ENCODE data around the gene ARMH3. TPM values are rescaled to one million over a fixed set of nuclear protein-coding genes. Genes with fewer than 3 reads are reported as not detected.
A peak's percentile ranks its signal among the peaks of the same experiment; 100 is the strongest.
"Not testable (repeated sequence)": the region's sequence is repeated elsewhere in the genome, so short reads cannot be mapped to it uniquely, and the experiment has no call there.

ARMH3 gene
- total RNA-seq, 1 experiment from 2014 or later, result 12.6 TPM

DNA sequence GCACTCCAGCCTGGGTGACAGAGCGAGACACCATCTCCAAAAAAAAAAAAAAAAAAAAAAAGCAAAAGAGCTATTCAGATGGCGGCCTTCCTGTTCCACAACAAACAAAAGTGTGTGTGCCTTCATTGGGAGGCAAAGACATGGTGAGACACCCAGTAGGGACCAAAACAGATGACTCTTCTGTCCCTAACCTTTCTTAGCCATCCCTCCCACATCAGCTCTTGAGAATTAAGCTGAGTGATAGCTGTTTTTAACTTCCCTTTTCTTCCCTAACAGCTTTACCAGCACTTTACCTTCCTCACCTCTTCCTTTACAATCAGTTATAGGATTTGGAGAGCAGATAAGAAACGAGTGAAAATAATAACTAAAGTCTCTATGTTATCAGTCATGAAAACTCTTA lies 48.2 kb downstream of the ARMH3 start:
- Histone ChIP-seq H3K9me3 (no peaks in the 10 kb centered on the region), H3K27me3 (no peaks in the 10 kb centered on the region), H3K4me3 (no peak overlapping the region), H3K36me3 (peaks cover 37% of the 10 kb centered on the region)
- no peak for DNase-seq

DNA sequence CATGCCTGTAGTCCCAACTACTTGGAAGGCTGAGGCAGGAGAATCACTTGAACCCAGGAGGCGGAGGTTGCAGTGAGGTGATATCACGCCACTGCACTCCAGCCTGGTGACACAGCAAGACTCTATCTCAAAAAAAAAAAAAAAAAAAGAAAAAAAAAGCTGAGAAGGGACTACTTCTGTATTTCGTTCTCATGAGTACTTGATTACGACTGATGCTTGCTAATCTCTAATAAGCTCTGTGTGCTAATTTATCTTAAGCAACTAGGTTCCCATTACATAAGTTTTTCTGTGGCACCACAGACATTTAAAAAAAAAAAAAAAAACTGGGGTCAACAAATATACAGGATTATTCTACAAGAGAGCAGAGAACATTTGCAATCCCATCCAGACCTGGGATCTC lies 48.9 kb downstream of the ARMH3 start:
- not testable (repeated sequence) for DNase-seq, H3K27me3 ChIP-seq, H3K4me3 ChIP-seq, H3K9me3 ChIP-seq
- peaks cover 42% of the 10 kb centered on the region for H3K36me3 ChIP-seq

DNA sequence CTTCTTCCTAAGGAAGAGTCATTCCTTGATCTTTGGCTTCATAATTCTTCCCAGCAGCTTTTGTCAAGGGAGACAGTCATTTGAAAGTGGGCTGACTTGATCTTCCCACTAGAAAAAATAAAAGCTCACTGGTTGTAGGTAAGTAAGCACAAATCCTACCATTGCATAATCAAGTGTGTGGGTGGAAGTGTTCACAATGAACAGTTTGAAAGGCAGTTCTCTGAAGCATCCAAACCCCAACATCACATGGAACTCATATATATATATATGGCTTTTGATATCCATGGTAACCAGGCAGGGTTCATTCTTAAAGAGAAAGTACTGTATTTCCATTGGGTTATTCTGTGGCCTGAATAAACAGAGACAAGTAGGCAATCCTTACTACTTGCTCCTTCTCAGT lies 51.6 kb downstream of the ARMH3 start:
- H3K27me3 ChIP-seq, result no peaks in the 10 kb centered on the region
- no peak overlapping the region for H3K4me3 ChIP-seq
- no peak for DNase-seq
- peaks cover 50% of the 10 kb centered on the region for H3K36me3 ChIP-seq
- no peaks in the 10 kb centered on the region for H3K9me3 ChIP-seq

DNA sequence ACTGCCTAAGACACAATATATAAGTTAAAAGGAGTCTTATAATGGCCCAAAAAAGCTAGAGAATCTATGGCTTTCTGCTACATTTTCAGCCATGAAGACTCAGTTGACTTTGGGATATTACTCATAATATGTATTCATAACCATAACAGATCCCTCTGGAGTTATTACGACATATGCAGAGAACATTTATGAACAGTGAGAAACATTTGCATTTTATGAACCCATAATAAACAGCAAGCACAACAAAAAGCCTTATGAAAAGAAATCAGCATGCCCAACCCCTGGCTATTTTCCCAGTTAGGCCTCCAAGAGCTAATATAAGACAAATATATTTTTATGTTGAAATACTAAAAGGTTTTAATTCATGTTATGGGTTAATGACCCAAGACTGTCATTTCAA lies 52.4 kb downstream of the ARMH3 start:
- Histone ChIP-seq H3K9me3 (no peaks in the 10 kb centered on the region), H3K36me3 (peaks cover 46% of the 10 kb centered on the region), H3K4me3 (no peak overlapping the region), H3K27me3 (no peaks in the 10 kb centered on the region)
- no peak for DNase-seq

DNA sequence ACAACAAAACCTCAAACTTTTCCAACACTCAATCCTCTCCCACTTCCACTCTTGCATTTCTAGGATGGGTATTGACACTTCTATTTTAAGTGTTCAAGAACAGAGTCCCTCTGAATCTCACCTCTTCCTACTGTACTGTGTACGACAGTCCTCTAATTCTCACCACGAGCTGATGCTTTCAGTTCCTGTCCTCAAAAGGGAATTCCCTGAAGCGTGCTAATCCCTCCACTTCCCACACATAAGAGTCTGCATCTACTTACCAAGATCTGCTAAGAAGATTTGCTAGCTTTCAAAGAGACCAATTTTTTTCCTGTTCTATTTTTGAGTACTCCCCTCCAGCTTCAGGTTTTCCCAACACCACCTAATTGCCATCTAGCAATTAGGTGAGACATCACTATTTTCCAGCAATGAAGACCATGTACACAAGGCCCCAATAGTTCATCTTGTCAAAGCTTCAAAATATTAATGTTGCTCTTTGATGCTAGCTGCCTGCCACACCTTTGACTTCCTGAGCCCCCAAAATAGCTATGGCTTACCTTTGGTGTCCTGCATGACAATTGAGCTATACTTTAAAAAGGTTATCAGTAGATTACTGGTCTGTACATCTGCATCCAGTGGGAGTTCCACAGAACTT lies 54.4 kb downstream of the ARMH3 start:
- no peaks in the 10 kb centered on the region for H3K9me3 ChIP-seq
- H3K36me3 ChIP-seq, result peaks cover 47% of the 10 kb centered on the region
- no peaks in the 10 kb centered on the region for H3K27me3 ChIP-seq
- DNase-seq, result no peak
- no peak overlapping the region for H3K4me3 ChIP-seq

DNA sequence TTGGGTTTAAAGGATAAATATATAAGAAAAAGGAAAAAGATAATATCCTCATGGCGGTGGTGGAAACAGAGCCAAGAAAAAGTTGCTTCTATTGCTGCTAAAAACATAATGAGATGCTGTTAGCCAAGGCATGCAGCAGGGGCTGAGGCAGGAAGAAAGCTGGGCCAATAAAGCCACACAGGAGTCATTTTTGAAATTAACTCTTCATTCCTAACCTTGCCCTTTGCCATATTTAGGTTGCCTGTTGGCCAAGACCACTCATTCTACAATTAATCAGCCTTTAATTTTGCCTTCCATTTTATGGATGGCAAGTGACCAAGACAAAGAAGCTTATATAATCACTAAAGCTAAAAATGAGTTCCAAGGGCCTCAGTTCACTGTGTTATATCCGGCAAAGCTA lies 58.2 kb downstream of the ARMH3 start:
- Histone ChIP-seq H3K36me3 (peaks cover 47% of the 10 kb centered on the region), H3K4me3 (no peak overlapping the region)

DNA sequence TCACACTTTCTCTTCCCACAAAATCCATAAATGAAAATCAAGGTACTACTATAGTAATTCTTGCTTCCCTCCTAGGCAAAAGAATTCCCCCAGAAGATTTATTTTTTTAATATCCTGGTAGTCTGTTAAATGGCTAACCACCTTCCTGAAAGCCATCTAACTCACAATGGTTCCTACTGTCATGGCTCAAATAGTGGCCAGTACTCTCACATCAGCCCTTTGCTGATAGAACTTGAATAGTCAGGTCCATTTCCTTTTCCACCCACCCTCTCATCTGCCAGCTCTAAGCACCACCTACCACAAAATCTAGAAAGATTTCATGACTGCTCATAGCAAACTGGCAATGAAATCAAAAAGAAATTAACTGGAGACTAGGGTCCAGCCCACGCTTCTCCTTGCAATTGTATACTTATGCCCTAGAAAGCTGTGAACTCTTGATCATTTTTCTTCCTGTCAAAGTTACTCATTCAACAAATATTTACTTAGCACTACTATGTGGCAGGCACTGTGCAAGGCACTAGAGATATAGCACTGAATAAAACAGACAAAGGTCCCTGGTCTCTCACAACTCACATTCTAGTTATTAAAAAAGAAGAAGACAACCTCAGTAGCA lies 60.4 kb downstream of the ARMH3 start:
- Histone ChIP-seq H3K27me3 (no peaks in the 10 kb centered on the region), H3K4me3 (no peak overlapping the region), H3K36me3 (peaks cover 52% of the 10 kb centered on the region), H3K9me3 (no peaks in the 10 kb centered on the region)
- peak; percentile 16 for DNase-seq

More for the DNA sequence above, 58.2 kb downstream of the ARMH3 start:
- H3K9me3 ChIP-seq, result no peaks in the 10 kb centered on the region
- H3K27me3 ChIP-seq, result no peaks in the 10 kb centered on the region
- no peak for DNase-seq

DNA sequence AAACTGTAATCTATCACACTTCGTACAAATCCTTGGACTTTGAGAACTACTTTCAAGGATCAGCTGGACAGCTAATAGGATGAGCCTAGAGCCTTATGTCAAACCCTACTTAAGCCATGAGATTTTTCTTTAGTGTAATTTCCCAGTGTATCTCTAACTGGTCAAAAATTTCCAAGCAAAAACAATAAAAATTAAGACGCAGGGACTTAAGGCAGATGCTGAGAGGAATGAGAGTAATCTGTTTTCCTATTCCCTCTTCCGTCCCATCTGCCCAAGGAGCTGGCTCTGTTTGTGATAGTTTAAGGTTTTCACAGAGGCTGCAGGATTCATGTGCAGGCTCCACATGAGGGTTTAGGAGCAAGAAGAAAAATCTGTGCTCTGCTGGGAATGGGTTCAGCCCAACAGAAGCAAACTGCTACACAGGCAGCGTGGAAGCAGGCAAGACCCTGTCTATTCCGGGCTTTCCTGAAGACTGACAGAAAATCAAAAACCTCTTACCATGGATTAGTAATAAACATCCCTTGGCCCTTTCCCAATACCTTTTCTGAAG lies 62.2 kb downstream of the ARMH3 start:
- no peak for DNase-seq
- no peak overlapping the region for H3K4me3 ChIP-seq
- no peaks in the 10 kb centered on the region for H3K27me3 ChIP-seq
- H3K9me3 ChIP-seq, result no peaks in the 10 kb centered on the region
- H3K36me3 ChIP-seq, result peaks cover 46% of the 10 kb centered on the region

DNA sequence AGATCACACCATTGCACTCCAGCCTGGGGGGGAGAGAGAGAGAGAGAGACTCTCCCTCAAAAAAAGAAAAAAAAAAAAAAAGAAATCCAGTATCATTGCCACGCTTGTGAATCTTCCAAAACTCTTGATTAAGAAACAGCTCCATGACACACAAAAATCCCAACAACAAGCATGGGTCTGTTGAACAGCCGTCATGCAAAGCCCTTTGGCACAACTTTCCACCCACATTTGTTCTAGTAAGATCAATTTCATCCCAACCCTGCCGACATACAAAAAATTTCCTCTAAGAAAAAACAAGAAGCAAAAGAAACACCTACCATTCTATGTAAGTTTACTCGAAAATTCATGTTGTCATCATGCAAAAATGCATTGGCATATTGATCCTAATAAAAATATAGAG lies 62.8 kb downstream of the ARMH3 start:
- no peak for DNase-seq
- no peak overlapping the region for H3K4me3 ChIP-seq
- peaks cover 45% of the 10 kb centered on the region for H3K36me3 ChIP-seq
- H3K27me3 ChIP-seq, result no peaks in the 10 kb centered on the region
- no peaks in the 10 kb centered on the region for H3K9me3 ChIP-seq

DNA sequence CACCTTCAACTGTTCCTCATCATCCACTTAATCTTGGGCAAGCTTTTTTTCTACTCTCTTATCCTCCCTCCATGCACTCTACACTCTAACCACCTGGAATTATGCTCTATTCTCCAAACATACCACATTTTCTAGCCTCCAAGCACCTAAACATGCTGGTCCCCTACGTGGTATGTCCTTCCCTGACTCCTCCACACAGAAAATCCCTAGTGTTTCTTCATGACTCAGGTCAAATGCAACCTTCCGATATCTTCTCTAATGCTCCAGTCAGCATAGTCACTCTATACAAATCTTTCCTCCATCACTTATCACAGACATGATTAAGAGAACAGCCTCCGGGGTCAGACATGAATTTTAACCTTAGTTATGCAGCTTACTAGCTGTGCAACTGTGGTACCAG lies 68.8 kb downstream of the ARMH3 start:
- H3K27me3 ChIP-seq, result no peaks in the 10 kb centered on the region
- no peak overlapping the region for H3K4me3 ChIP-seq
- DNase-seq, result no peak
- peaks cover 35% of the 10 kb centered on the region for H3K36me3 ChIP-seq
- no peaks in the 10 kb centered on the region for H3K9me3 ChIP-seq

DNA sequence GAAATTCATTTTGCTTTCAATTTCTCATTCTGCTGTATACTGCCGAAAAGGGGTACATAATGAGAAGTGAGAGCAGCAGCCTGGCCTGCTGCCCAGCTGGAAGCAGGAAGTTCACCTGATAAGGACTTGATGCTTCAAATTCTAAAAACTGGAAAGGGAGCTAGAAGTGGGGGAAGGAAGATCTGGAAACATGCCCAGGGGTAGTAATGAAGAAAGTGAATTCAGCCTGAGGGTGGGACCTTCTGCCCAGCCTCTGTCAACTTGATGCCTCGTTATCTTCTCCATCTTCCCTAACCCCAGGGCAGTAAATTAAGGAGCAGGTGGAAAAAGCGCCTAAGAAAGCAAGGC lies 69.4 kb downstream of the ARMH3 start:
- no peak for DNase-seq
- H3K4me3 ChIP-seq, result no peak overlapping the region
- peaks cover 30% of the 10 kb centered on the region for H3K36me3 ChIP-seq
- H3K27me3 ChIP-seq, result no peaks in the 10 kb centered on the region
- no peaks in the 10 kb centered on the region for H3K9me3 ChIP-seq

DNA sequence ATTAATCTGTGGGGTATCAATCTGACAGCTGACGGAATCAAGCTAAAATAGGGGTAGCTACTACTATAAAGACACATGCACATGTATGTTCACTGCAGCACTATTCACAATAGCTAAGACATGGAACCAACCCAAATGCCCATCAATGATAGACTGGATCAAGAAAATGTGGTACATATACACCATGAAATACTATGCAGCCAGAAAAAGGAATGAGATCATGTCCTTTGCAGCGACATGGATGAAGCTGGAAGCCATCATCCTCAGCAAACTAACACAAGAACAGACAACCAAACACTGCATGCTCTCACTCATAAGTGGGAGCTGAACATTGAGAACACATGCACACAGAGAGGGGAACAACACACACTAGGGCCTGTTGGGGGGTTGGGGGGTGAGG lies 75.3 kb downstream of the ARMH3 start:
- H3K27me3 ChIP-seq, DNase-seq, H3K4me3 ChIP-seq, H3K36me3 ChIP-seq, H3K9me3 ChIP-seq: not testable (repeated sequence)

DNA sequence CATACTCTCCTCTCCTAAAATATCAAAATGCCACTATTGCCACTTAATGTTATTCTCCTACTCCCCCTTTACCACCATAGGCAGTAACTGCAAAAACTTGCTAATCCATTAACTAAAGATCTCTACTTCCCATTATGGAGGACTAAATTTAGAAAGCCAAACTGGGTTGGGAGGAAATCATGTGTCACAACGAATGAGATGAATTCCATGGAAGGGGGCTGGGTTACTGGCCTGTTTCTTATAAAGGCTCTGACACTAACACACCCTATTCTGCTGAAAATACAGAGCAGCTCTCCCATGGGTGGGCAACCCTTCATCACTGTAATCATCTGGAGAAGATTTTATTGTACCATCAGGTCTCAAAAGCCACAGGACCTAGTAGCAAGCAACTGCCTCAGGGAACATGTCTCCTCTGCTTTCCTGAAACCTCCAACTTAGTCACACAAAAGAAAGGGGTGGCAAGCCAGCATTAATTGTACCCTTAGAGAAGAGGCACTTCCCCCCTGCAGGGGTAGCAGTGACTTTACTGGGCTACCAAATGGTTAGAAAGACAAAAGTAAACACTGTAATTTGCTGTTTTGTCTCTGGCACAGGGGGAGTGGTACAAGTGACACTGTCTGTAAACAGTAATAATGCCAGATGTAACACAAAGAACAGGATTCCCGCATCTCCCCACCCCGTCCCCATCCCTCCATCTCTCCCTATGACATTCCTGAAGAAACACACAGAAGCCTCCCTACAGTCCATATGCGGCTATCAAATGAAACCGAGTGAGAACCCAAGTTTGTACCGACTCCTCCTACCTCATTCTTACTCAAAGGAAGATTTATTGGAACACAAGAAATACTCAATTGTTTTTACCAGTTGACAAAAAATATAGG lies 81.6 kb downstream of the ARMH3 start:
- no peaks in the 10 kb centered on the region for H3K9me3 ChIP-seq
- DNase-seq, result no peak
- peaks cover 24% of the 10 kb centered on the region for H3K36me3 ChIP-seq
- no peaks in the 10 kb centered on the region for H3K27me3 ChIP-seq
- no peak overlapping the region for H3K4me3 ChIP-seq

DNA sequence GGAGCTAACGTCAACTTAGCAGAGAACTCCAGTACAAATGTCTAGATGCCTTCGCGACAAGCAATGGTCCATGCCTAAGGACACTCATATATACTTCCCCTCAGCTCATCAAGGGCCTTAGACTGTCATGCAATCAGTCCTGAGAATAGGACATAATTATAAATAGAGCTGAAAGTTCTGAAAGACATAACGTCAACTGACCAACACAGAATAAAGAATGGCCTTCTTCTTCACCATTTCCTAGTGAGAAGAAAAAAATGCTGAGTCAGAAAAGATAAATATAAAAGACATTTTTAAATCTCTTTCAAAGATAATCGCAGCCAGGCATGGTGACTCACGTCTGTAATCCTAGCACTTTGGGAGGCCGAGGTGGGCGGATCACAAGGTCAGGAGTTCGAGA lies 83.2 kb downstream of the ARMH3 start:
- no peak for DNase-seq

DNA sequence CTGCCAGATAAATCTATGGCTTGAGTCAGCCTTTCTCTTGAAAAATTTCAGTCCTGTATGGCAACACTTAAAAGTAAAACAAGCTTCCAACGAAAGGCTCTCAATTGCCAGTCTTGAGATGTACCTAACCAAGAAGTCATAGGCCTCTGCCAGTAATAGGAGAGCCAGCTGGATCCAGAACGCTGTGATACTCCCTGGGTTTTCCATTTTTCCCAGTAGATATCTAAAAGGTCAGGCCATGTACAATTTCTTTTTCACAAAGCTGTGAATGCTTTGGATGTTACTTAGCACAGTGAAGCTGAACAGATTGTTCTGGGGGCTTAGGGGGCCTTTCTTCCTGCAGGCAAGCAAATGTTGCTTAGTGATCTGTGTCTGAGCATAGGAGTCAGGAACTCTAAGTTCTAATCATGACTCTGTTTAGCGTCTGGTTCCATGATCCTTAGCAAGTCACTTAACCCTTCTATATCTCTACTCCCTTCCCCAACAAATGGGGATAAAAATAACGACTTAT lies 86.5 kb downstream of the ARMH3 start:
- Histone ChIP-seq H3K9me3 (no peaks in the 10 kb centered on the region), H3K4me3 (no peak overlapping the region)

More for the DNA sequence above, 83.2 kb downstream of the ARMH3 start:
- Histone ChIP-seq H3K9me3 (no peaks in the 10 kb centered on the region), H3K4me3 (no peak overlapping the region), H3K27me3 (no peaks in the 10 kb centered on the region), H3K36me3 (peaks cover 25% of the 10 kb centered on the region)

DNA sequence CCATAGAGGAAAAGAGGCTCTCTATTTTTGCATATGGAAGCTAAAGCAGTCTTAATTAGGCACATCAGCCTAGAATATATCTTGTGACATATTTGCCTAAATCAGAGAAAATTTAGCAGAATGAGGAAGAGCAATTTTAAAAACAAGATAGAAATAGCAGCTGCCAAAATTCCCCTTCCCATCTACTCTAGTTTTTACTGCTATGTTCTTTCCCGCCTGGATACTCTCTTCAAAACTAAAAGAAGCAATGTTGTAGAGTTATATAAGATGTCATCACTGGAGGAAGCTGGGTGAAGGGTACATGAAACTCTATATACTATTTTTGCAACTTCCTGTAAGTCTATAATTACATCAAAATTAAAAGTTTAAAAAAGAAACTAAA lies 87.0 kb downstream of the ARMH3 start:
- no peaks in the 10 kb centered on the region for H3K27me3 ChIP-seq
- H3K4me3 ChIP-seq, result no peak overlapping the region
- no peak for DNase-seq
- H3K36me3 ChIP-seq, result peaks cover 18% of the 10 kb centered on the region
- no peaks in the 10 kb centered on the region for H3K9me3 ChIP-seq

More for the DNA sequence above, 86.5 kb downstream of the ARMH3 start:
- H3K36me3 ChIP-seq, result peaks cover 23% of the 10 kb centered on the region
- H3K27me3 ChIP-seq, result no peaks in the 10 kb centered on the region
- no peak for DNase-seq

DNA sequence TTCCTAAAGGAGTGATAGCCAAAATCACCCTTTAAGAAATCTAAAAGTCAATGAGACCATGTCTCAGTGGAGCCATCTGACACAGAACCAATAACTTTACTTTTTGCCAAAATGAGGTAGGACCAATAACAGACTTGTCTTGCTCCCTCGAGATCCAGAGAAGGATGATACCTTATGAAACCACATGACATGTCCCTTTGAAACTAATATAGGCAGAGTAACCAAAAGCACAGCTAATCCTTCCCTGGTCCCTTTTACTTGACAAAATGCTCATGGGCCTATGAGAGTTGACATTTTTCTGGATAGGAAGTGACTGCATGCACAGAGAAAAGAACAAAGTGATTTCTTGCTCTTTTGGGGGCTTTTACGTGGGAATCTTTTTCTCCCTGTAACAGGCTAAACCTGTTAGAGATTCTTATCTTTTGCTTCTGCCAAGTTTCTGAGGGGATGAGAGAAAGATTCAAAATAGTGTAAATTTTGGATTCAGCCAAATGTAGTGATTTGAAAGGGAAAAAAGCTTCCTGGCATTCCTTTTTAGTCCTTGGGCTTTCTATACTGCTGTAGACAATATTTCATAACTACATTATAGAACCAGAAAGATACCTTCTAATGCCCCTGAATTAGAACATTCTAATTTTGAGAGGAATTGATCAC lies 87.6 kb downstream of the ARMH3 start:
- Histone ChIP-seq H3K4me3 (no peak overlapping the region), H3K9me3 (no peaks in the 10 kb centered on the region), H3K27me3 (no peaks in the 10 kb centered on the region), H3K36me3 (peaks cover 15% of the 10 kb centered on the region)
- DNase-seq, result no peak
